GM20000 (cell line): Measurements from ENCODE around the gene HIPK2.

Source experiments
- DNase-seq: peaks from one replicate; pipeline ENCODE4 v3.0.0; 2012; ENCODE audit warnings: low spot score
- TF ChIP-seq, protein P1 (sequence below): IDR thresholded peaks from 2 replicates; pipeline ENCODE4 v1.5.1; 2012; ENCODE audit warnings: mild to moderate bottlenecking, control low read depth; ENCODE audit errors: extremely low read depth, missing control alignments

The HIPK2 gene

DNA sequence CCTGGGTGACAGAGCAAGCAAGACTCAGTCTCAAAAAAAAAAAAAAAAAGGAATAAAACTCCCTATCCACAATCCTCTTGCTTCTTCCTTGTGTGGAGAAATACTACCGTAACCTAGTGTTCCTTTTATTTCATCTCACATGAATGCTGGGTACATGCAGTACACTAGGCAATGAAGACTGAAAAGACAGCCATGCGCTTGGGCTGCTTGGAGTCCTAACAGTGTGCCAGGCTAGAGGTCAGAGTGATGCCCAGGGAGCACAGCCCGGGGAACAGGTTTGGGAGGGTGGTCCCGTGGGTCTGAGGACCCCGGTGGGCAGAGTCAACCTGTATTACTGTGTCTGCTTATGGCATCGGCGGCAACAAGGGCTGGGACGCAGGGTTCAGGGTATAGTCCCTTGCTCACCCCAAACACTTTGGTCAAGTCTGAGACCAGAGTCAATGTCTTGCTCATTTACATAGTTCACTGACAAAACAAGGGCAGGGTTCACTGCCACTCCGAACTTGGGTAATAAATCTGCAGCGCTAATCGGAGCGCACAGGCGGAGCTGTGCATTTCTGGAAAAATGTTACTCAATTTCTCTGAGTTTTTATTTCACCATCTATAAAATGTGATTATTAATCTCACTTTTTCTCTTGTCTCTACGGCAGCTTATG is 136.3 kb downstream of the HIPK2 start:
- TF ChIP-seq, protein P1, sequence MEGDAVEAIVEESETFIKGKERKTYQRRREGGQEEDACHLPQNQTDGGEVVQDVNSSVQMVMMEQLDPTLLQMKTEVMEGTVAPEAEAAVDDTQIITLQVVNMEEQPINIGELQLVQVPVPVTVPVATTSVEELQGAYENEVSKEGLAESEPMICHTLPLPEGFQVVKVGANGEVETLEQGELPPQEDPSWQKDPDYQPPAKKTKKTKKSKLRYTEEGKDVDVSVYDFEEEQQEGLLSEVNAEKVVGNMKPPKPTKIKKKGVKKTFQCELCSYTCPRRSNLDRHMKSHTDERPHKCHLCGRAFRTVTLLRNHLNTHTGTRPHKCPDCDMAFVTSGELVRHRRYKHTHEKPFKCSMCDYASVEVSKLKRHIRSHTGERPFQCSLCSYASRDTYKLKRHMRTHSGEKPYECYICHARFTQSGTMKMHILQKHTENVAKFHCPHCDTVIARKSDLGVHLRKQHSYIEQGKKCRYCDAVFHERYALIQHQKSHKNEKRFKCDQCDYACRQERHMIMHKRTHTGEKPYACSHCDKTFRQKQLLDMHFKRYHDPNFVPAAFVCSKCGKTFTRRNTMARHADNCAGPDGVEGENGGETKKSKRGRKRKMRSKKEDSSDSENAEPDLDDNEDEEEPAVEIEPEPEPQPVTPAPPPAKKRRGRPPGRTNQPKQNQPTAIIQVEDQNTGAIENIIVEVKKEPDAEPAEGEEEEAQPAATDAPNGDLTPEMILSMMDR = no peak
- DNase-seq = no peak

DNA sequence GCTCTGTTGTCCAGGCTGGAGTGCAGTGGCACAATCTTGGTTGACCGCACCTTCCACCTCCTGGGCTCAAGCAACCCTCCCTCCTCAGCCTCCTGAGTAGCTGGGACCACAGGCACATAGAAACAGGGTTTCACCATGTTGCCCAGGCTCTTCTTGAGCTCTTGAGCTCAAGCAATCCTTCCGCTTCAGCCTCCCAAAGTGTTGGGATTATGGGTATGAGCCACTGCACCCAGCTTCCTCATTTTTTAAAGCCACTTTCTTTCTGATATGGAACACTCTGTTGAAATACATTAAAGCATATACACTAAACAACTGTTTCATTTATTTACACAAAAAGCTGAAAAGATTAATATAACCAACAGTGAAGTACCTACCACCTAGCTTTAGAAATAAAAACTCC is 137.1 kb downstream of the HIPK2 start:
- TF ChIP-seq, protein P1 = no peak

GRCh38 chr7:139639563-139639962 is 138.2 kb downstream of the HIPK2 start:
- TF ChIP-seq, protein P1 = no peak
- DNase-seq = no peak

More for the DNA sequence above, 137.1 kb downstream of the HIPK2 start:
- no peak for DNase-seq

DNA sequence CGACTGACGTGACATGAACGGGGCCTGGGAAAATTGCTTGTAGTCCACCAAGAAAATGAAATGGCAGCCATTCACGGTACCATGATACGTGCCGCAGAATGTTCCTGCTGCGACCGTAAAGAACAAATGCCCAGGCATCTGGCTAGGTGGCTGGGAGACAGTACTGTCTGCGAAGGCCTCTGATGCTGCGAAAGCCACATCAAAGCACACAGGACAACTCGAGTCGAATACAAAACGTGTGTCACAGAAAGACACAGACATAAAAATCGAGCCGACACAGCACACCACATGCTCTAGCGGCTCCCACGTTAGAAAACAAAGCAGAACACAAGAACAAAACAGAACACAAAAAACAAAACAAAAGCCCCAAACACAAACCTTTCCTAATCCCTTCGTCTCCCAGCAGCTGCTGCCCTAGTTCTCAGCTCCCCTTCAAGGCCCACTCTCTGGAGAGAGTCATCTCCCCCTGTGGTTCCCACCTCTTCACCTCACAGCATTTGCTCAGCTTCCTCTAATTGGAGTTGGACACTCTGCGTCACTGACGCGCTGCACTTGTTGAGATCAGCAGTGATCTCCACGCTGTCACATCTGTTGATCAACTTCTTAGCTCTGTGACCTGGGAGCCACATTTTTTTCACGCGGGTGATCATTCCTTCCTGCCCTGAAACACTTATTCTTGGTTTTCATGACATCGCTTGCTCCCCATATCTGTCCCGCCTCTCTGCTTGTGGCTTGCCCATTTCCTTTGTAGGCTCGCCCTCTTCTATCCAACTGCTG is 142.1 kb downstream of the HIPK2 start:
- DNase-seq = no peak
- TF ChIP-seq, protein P1 = no peak

DNA sequence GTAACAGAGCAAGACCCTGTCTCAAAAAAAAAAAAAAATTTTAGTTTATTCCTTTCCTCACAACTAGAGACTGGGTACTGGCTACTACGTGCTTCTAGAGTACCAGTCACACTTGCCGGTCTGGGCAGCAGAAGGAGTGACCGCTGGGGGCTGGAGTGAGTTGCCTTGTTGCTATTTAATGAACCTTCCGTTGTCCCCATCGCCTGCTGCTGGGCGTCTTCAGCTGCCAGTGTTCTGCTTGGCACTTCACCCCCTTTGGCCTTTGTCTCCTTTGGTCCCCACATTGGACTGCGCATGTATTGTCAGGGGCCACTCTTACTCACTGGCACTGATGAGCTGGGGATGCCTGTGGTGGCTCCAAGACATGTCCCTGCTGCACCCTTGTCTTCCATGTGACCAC is 143.7 kb downstream of the HIPK2 start:
- TF ChIP-seq, protein P1 = no peak
- no peak for DNase-seq

GRCh38 chr7:139631520-139632031 is 146.2 kb downstream of the HIPK2 start:
- no peak for DNase-seq
- TF ChIP-seq, protein P1 = no peak
